Pancreas (tissue), 10 donors: ENCODE results near the gene SYNGR1. TPM values are rescaled to one million over a fixed set of nuclear protein-coding genes. Genes with fewer than 3 reads are reported as not detected.
A peak's percentile ranks its signal among the peaks of the same experiment; 100 is the strongest.

Experiments
- ATAC-seq, 4 donors: fragments of 200-7000 bp; cut with Tn5 transposase; one replicate each; pipeline versions ENCODE4 v1.8.0 to v1.9.1; 2020; ENCODE audit warnings: mild to moderate bottlenecking in 4 of 4, moderate library complexity in 4 of 4
- DNase-seq, 6 donors: peaks; one replicate each; pipeline ENCODE4 v3.0.0-alpha.2; 2020
- FAIRE-seq: peaks from 2 replicates; lab custom pipeline; 2012; peaks lifted over from hg19 to GRCh38; lab: Jason Lieb, UNC
- H3K27ac ChIP-seq, 4 donors: fragments of 200-600 bp; sonication (generic); 1 replicate in 3 of 4; 2 replicates in 1 of 4; pipeline versions ENCODE4 v1.5.0 to v1.8.0; 2020
- H3K27me3 ChIP-seq, 4 donors: fragments of 200-600 bp; one replicate each; pipeline ENCODE4 v1.8.0; 2021
- H3K36me3 ChIP-seq, 3 donors: fragments of 200-600 bp; sonication (generic) in 1 of 3; one replicate each; pipeline versions ENCODE4 v1.5.0 to v1.8.0; 2020 to 2021
- H3K4me1 ChIP-seq, 3 donors: fragments of 200-600 bp; one replicate each; pipeline ENCODE4 v1.8.0; 2021
- H3K4me3 ChIP-seq, 4 donors: fragments of 200-600 bp; sonication (generic) in 2 of 4; one replicate each; pipeline versions ENCODE4 v1.5.0 to v1.8.0; 2020 to 2021
- H3K9me3 ChIP-seq, 4 donors: fragments of 200-600 bp; one replicate each; pipeline ENCODE4 v1.8.0; 2021
- CTCF ChIP-seq, 4 donors: fragments of 200-600 bp; sonication (generic) in 3 of 4; IDR thresholded peaks; one replicate each; pipeline versions ENCODE4 v1.5.0 to v1.8.0; 2021; ENCODE audit warnings: antibody characterized with exemption in 4 of 4
- WGBS, 2 donors: extraction: QIAGEN DNeasy Blood & Tissue Kit; methylation state at CpG; one replicate each; pipeline ENCODE4 v1.1.7; 2013; 5-methylcytosine and 5-hydroxymethylcytosine counted together
- intact Hi-C, 3 donors: fragments of 100-400 bp; cut with DNase I; formaldehyde crosslinking; loops; one replicate each; pipeline versions ENCODE4 v1.11.1 to v1.14.2; 2022
- polyA plus RNA-seq, 2 donors: library from polyadenylated mRNA; stranded (reverse); fragments of 200-250 nt; gene quantifications; one replicate each; pipeline ENCODE4 v1.2.3, GENCODE V29; 2013
- total RNA-seq, 6 donors: library from RNA; stranded (reverse); fragmentation: NEBNext Ultra II Directional in 4 of 6; extraction: Animal tissue kit (Norgen Biotek cat#: 25700) in 4 of 6; gene quantifications; one replicate each; pipeline versions ENCODE4 v1.2.1 to v1.2.4, GENCODE V29; 2021 to 2023
- donor health status: healthy with polysubstance abuse.
- donor health status: DM: no; HTN: no; CAD: no; lungs with moderate emphysema.
- donor health status: DM: no; HTN: no; CAD: no.
- donor health status: control.
- donor health status: control.
- donor health status: Bipolar disorder and iron deficiency.
- donor health status: DM: yes; HTN: yes; CAD: no.
- donor health status: DM: no; HTN: no; CAD: no.
- donor health status: DM: no; HTN: no; CAD: no.
- donor health status: DM: yes; HTN: yes; CAD: no.

SYNGR1 gene
- total and polyA plus RNA-seq, 8 donors = 12.2 to 26.8 (median 16.5) TPM

DNA sequence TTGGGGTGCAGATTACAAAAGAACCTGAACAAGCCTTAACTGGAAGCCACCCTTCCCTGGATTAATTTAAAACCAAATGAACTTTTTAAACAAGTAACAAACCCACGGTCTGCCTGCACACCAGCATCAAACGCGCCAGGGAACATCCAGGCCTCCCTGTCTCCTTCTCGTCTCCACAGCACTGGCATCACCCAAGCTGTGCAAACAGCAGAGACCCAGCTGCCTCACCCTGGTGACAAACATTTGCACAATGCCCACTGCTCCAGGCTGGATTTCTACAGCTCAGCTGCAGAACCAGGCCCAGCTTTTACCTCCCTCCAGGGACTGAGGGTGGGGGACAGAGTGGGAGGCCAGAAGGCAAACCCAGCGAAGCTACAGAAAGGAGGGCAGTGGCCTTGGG lies 37.4 kb upstream of the SYNGR1 start:
- TF ChIP-seq CTCF (IDR thresholded peaks at IDR 0.05) = no peak
- ATAC-seq = no peak
- Histone ChIP-seq H3K27me3 (no peaks in the 10 kb centered on the region), H3K4me1 (peaks cover 0 to 30% (median 28%) of the 10 kb centered on the region in 3 donors), H3K4me3 (no peak overlapping the region), H3K9me3 (no peaks in the 10 kb centered on the region), H3K27ac (no peak overlapping the region), H3K36me3 (peaks cover 24 to 56% (median 39%) of the 10 kb centered on the region in 3 donors)
- WGBS, 2 donors = 73 to 75% methylated on average over 5 of the region's 5 CpGs
- FAIRE-seq = no peak
- peak in 1 of 6 donors; percentile 61 for DNase-seq
- intact Hi-C loops = loop anchor here in 1 of 3 donors (10.0 kb wide), 1 partner anchor 212 kb away; the partner anchor contains the start of gene ATF4

- no peaks in the 10 kb centered on the region for H3K27me3 ChIP-seq
- 78 to 79% methylated on average over 20 of the region's 20 CpGs for WGBS, 2 donors
- no peak for TF ChIP-seq CTCF (IDR thresholded peaks at IDR 0.05)
- FAIRE-seq (no peak), ATAC-seq (no peak), DNase-seq (peak in 1 of 6 donors; percentile 63)
- intact Hi-C loops = loop anchor here in 1 of 3 donors (10.0 kb wide), 1 partner anchor 211 kb away; the partner anchor contains the start of gene ATF4
- H3K4me1 ChIP-seq = peaks cover 0 to 33% (median 29%) of the 10 kb centered on the region in 3 donors
- H3K9me3 ChIP-seq = no peaks in the 10 kb centered on the region
- no peak overlapping the region for H3K27ac ChIP-seq
- H3K36me3 ChIP-seq = peaks cover 24 to 56% (median 39%) of the 10 kb centered on the region in 3 donors
- H3K4me3 ChIP-seq = no peak overlapping the region
Measured at GRCh38 chr22:39313258-39314001, 36.4 kb upstream of the SYNGR1 start.

- H3K36me3 ChIP-seq = peaks cover 24 to 56% (median 39%) of the 10 kb centered on the region in 3 donors
Measured at GRCh38 chr22:39314251-39314971, 35.4 kb upstream of the SYNGR1 start.

GRCh38 chr22:39315389-39315788 lies 34.4 kb upstream of the SYNGR1 start:
- H3K27me3 ChIP-seq = no peaks in the 10 kb centered on the region
- intact Hi-C loops = loop anchor here in 1 of 3 donors (10.0 kb wide), 1 partner anchor 209 kb away; the partner anchor contains the start of gene ATF4
- peaks cover 24 to 56% (median 39%) of the 10 kb centered on the region in 3 donors for H3K36me3 ChIP-seq
- FAIRE-seq (no peak), DNase-seq (peak in 2 of 6 donors; percentile 44 to 77), ATAC-seq (no peak)
- TF ChIP-seq CTCF (IDR thresholded peaks at IDR 0.05) = no peak
- peak overlapping the region in 2 of 4 donors; percentile 10 to 98 for H3K27ac ChIP-seq
- H3K9me3 ChIP-seq = no peaks in the 10 kb centered on the region
- WGBS, 2 donors = 36 to 41% methylated on average over 13 of the region's 13 CpGs
- H3K4me1 ChIP-seq = peaks cover 0 to 33% (median 29%) of the 10 kb centered on the region in 3 donors
- H3K4me3 ChIP-seq = peak overlapping the region in 2 of 4 donors; percentile 57 to 82

More at GRCh38 chr22:39314251-39314971, 35.4 kb upstream of the SYNGR1 start:
- intact Hi-C loops = loop anchor here in 1 of 3 donors (10.0 kb wide), 1 partner anchor 210 kb away; the partner anchor contains the start of gene ATF4
- Histone ChIP-seq H3K9me3 (no peaks in the 10 kb centered on the region), H3K4me3 (peak overlapping the region in 1 of 4 donors; percentile 57), H3K27me3 (no peaks in the 10 kb centered on the region), H3K27ac (no peak overlapping the region), H3K4me1 (peaks cover 0 to 33% (median 29%) of the 10 kb centered on the region in 3 donors)
- ATAC-seq = no peak
- 60 to 67% methylated on average over 13 to 14 of the region's 14 CpGs for WGBS, 2 donors
- no peak for FAIRE-seq
- DNase-seq = peak in 2 of 6 donors; percentile 50 to 54
- TF ChIP-seq CTCF (IDR thresholded peaks at IDR 0.05) = no peak
